Endometrial microvascular endothelial cells (primary cell): ENCODE results near the gene CCDC172. TPM values are rescaled to one million over a fixed set of nuclear protein-coding genes. Genes with fewer than 3 reads are reported as not detected.

Experiments used
- in situ Hi-C: cut with HindIII; loops from 2 replicates; pipeline ENCODE4 v1.10.0; 2017; ENCODE audit warnings: low sequenced_read_pairs, low pct_unique_long_range_greater_than_20kb; ENCODE audit errors: inconsistent ontology term
- total RNA-seq: library from RNA; depleted of rRNA; stranded (reverse); fragments of >200 nt; gene quantifications from one replicate; pipeline ENCODE4 v1.2.3, GENCODE V29; 2015; ENCODE audit errors: inconsistent ontology term

The CCDC172 gene
- total RNA-seq, 1 donor from 2014 or later = not detected

DNA sequence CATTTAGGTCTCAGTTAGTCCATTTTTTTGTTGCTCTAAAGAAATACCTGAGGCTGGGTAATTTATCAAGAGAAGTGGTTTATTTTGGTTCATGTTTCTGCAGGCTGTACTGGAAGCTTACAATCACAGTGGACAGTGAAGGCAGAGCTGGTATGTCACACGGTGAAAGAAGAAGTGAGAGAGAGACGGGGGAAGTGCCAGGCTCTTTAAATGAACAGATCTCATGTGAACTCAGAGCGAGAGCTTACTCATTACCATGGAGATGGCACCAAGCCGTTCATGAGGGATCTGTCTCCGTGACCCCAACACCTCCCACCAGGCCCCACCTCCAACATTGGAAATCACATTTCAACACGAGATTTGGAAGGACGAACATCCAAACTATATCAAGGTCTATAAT lies 84.5 kb downstream of the CCDC172 start:
- in situ Hi-C loops = no loop called here

DNA sequence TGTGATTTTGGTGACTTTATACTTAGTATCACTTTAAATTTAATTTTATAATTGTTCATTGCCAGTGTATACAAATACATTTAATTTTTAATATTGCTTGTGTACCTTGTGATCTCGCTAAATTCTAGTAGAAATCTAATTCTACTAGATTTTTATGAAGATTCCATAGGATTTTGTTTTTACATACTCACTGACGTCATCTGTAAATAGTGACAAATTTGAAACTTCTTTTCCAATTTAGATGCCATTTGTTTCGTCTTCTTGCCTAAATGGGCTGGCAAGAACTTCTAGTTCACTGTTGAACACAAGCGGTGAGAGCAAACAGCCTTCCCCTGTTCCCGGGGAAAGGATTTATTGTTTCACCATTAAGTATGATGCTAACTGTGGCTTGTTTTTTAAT lies 86.1 kb downstream of the CCDC172 start:
- in situ Hi-C loops = no loop called here

DNA sequence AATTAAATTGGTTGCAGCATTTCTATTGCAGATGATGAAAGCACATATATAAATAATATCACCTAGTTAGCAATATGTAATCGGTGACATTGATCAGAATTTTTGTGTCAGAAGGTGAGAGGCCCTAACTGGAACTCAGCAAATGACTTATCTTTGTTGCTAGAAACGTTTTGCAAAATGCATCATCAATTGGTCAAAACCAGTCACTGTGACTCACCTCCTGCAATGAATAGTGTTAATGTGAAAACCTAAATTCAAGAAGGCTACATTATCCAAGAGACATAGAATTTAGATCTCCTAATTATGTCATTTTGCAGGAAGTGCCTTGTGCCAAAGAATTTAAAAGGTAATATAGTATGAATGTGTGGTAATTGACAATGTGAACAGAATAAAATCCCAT lies 93.6 kb downstream of the CCDC172 start:
- in situ Hi-C loops = no loop called here

DNA sequence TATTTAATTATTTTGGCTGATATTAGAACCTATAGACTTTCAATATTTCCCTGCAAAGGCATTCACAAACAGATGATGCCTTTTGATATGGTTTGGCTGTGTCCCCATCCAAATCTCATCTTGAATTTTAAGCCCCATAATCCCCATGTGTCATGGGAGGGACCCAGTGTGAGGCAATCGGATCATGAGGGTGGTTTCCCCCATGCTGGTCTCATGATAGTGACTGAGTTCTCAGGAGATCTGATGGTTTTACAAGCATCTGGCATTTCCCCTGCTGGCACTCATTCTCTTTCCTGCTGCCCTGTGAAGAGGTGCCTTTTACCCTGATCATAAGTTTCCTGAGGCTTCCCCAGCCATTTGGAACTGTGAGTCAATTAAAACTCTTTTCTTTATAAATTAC lies 94.1 kb downstream of the CCDC172 start:
- in situ Hi-C loops = no loop called here

DNA sequence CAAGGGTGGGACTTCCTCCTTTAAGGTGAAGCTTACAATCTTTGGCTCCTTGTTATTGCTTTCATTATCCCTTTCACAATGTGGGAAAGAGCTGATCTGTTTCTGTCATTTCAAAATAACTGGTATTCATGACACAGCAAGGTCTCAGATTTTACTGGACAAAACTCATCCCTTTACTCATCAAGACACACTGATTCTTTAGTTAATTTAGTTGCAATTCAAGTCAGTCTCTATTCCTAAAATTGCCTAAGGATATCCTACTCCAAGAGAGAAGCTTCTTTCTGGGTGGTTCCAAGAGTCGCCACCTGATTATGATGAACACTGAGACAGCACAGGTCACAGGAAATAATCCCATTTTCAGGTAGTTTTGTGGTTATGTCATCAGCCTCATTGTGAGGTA lies 97.6 kb downstream of the CCDC172 start:
- in situ Hi-C loops = no loop called here

DNA sequence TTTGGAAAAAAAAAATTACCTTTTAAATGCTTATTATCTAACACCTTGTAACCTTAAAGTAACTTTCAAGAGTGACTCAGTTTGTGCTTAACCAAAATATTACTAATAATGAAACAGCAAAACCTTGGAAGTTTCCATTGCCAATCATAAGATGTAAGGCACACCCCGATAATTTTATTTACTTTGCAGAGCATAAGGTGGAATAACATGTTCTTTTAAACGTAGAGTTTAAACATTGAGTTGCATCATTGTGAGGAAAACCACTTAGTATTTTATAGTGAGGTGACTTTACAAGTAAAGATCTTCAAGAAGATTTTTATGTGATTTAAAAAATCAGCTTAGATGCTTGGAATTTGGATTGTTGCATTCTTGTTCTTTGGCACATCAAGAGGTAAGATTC lies 103.4 kb downstream of the CCDC172 start, which contains the start of gene PNLIPRP3:
Gene PNLIPRP3, plus strand, starts transcription at position 177 of the 400 bp plus-strand sequence. Its CDS starts 166 bp downstream, at position 343.
- in situ Hi-C loops = no loop called here

DNA sequence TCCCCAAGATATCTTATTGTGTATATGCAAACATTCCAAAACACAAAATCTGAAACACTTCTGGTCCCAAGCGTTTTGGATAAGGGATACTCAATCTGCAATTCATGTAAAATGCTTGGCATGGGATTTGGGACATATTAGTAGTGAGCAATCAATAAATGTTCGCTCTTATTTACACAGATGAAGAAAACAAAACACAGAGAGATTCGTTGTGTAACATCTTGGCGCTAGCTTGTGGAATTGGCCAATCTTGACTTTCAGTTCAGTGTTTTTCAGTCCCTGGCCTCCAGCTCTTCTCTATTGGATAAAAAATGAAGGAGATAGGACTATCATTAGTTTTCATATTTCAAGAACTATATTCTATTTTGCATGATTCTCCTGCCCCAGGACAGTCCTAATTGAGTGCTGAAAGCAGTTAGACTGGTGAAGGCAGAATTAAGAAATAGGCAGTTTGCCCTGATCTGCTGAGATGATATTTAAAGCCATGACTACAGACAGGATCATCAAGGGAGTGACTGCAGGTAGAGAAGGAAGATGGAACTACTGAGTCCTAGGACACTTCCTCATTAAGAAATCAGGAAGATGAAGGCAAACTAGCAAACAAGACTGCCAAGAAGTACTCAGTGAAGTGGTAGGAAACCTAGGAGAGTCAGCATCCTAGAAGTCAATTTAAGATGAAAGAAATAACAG lies 105.2 kb downstream of the CCDC172 start:
- in situ Hi-C loops = no loop called here

Other genes with a start within 250 kb of the CCDC172 start
- gene GFRA1, start 51.2 kb upstream of the CCDC172 start, total RNA-seq = 3.3 TPM
- not detected for gene PNLIPRP3, start 103.4 kb downstream of the CCDC172 start, total RNA-seq
- not detected for gene PNLIP, start 221.5 kb downstream of the CCDC172 start, total RNA-seq